Measurements from ENCODE around the gene MARCKSL1.
"Not testable (repeated sequence)": the region's sequence is repeated elsewhere in the genome, so short reads cannot be mapped to it uniquely, and the experiment has no call there.

Gene MARCKSL1

DNA sequence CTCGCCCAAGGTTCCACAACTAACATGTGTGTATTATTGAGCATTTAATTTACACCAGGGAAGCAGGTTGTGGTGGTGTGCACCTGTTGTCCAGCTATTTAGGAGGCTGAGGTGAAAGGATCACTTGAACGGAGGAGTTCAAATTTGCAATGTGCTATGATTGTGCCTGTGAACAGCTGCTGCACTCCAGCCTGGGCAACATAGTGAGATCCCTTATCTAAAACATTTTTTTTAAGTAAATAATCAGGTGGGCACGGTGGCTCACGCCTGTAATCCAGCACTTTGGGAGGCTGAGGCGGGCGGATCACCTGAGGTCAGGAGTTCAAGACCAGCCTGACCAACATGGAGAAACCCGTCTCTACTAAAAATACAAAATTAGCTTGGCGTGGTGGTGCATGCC is 51.3 kb downstream of the MARCKSL1 start:
- FAIRE-seq = not testable (repeated sequence)

All from A204.1 (cell line).